HG02588 (cell line): ENCODE results near the gene RGS19.

Experiments
- ATAC-seq: cut with Tn5 transposase; IDR thresholded peaks from one replicate; pipeline ENCODE4 v1.9.1; 2021; ENCODE audit warnings: mild to moderate bottlenecking, moderate library complexity; ENCODE audit not compliant: unreplicated experiment

RGS19 gene

DNA sequence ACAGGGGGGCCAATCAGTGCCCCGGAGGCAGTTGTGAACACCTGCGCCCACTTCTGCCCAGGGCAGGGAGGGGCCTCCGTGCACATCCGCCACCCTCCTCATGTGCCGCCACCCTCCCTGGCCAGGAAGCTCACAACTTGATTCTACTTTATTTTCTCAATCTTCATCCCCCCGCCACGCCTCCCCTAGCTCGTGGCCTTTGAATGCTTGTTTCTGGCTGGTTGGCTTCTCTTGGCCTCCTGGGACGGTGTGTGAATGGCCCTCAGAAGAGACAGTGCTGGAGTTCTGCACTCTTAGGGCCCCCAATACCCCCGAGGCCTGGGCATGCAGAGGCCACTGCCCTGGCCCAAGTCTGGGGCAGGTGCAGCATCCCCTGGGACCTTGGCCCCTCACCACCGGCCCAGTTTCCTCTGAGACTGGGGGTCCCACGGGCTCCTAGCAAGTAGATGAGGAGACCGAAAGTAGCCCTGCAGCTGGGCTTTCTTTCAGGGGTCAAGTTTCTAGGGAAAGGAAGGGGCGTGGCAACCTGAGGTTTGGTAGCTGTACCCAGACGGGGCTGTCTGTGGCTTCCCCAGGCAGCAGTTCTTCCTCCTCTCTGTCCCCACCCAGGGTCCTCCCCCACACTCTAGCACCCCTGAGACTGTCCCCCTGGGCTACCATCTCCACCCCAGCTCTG, 1.3 kb downstream of the RGS19 start:
- no peak for ATAC-seq

DNA sequence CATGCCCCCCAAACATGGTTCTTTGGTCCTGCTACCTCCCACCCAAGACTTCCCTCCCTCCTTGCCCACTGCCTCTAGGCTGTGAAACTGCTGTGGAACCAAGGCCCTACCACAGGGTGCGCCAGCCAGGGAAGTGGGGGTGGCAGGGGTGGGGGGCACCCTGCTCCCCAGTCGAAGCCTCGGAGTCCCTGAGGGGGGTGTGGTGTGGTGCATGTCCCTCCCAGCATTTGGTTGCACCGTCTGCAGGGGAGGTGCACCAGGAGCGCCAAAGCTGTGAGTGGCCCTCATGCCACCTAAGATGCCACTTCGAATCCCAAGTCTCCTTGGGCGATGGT, 1.8 kb downstream of the RGS19 start:
- no peak for ATAC-seq

DNA sequence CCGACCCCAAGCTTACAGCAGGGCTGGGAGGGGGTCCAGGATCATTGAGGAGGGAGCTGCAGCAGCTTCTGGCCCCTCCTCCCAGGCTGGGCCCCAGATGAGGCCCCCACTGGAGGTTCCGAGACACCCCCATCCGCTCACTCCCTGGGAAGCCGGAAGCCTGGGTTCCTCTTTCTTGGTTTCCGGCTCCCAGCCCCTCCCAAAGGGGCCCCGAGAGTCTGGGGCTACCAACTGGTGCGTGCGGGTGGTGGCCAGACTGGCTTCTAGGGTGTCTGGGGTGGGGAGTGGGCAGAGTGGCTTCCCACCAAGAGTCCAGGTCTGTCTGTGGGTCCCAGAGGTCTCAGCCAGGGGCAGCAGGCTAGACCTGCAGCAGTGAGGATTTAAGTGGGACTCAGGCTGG, 2.2 kb downstream of the RGS19 start:
- ATAC-seq = no peak

- ATAC-seq = no peak
Observed at GRCh38 chr20:64076061-64076997, 3.0 kb downstream of the RGS19 start.

GRCh38 chr20:64075556-64075955, 3.8 kb downstream of the RGS19 start:
- no peak for ATAC-seq

DNA sequence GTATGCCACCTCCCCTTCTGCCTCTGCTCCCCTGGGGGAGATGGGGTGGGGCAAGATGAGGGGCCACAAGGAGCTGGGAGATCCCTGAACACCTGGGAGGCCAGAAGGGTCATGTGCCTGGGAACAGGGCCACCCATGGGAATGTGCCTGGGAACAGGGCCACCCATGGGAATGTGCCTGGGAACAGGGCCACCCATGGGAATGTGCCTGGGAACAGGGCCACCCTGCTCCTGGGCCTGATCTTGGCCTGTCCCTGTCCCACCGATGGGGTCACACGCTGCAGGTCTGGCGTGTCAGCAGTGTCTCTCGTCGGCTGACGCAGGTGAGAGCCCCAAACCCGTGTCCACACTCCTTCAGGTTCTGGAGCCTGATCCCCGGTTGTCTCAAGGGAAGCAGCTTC, 4.4 kb downstream of the RGS19 start:
- no peak for ATAC-seq

- ATAC-seq = no peak
Observed at GRCh38 chr20:64074184-64074789, 5.0 kb downstream of the RGS19 start.

DNA sequence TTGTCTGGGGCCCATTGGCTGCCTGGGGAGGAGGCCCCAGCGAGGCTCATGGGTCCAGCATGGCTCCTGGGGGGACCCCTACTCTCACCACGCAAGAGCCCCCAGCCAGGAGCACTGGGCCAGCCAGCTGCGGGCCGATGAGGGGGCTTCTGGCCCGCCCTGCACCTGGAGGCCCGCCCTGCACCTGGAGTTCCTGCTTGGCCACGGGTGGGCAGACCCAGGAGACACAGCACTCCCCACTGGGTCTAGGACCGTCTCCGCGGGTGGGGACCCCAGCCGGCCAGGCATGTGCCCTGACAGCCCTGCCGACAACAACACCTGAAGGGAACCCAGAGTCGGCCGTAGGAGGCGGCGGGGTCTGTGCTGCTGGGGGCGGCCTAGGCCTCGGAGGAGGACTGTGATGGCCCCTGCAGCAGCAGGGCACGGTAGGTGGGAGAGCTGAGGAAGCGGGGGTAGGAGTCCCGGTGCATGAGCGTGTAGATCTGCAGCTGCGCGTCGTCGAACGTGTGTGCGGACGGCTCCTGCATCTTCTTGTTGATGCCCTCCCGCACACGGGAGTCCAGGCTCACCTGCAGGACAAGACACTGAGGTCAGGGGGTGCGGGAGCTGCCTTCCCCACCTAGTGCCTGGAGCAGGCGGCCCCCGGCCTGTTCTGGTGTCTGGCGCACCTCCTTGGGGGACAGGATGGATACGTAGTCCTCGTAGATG, 5.7 kb downstream of the RGS19 start:
- ATAC-seq = no peak

DNA sequence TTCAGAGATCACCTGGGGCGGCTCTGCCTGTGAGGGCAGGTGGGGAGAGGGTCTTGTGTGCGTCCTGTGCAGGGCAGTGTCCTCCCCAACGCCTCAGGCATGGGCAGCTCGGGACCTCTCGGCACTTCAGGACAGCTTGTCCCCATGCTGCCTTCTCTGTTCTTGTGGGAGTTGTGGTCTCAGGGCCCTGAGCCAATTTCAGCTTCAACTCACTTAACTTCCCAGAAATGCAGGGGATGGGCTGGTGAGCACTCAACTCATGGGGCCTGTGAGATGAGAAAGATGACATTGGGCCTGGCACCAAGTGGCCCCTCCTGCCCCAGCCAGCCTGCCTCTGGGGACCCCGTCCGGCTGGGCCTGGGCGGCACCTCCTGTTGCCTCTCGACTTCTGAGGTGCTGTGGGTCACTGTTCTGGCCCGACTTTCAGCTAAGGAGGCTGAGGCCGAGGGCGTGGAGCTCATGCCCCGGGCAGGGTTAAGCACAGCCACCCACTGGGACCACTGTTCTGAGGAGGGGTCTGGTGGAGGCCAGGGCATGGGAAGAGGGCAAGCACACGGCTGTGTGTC, 6.7 kb downstream of the RGS19 start:
- no peak for ATAC-seq

GRCh38 chr20:64071341-64072332, 7.7 kb downstream of the RGS19 start:
- no peak for ATAC-seq

DNA sequence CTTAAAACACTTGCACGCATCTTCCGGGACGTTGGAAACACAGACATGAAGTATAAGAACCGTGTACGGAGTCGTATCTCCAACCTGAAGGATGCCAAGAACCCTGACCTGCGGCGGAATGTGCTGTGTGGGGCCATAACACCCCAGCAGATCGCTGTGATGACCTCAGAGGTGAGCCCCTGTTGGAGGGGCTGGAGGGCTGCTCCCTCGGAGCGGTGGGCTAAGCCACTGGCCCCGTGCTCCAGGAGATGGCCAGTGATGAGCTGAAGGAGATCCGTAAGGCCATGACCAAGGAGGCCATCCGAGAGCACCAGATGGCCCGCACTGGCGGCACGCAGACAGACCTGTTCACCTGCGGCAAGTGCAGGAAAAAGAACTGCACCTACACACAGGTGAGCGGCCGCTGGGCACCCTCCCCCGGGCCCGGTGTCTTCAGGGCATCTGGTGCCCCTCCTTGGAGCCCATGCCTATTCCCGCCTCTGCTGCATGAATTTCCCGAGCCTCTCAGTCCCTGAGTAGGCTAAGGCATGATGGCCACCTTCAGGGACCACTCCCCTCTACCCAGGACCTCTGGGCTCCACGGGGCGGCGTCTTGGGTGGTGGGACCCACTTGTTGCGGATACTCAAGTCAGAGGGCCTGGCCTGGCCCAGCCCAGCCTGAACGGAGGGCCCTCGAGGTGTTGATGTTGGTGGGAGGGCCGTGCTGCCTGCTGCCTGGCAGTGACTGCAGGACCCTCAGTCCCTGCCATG, 8.9 kb downstream of the RGS19 start:
- ATAC-seq = no peak

GRCh38 chr20:64069614-64070243, 9.6 kb downstream of the RGS19 start:
- ATAC-seq = no peak

- ATAC-seq = no peak
Observed at GRCh38 chr20:64069209-64069613, 10.1 kb downstream of the RGS19 start.

- ATAC-seq = no peak
Observed at GRCh38 chr20:64068386-64069208, 10.7 kb downstream of the RGS19 start.

DNA sequence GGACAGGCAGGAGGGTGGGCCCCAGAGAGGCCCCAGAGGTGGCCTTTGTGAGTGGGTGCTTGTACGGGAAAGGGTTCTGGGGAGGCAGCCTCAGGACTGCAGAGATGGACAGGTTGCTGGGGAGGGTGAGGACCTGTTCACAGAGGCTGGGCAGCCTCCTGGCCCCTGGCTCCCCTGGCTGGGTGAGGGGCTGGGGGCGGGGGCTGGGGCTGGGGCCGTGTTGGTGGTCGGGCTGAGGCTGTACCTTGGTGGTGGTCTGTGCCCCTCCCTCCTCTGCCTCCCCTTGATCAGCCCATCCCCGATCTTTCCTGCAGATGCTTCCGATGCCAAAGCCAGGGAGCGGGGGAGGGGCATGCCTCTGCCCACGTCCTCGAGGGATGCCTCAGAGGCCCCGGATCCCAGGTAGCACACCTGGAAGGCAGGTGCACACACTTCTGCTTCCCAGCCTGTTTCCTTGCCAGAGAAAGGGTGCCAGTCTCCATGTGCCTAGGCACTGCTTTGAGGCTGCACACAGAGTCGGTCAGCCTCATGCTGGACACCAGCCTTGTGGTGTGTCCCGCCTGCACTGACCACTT, 11.5 kb downstream of the RGS19 start:
- no peak for ATAC-seq

DNA sequence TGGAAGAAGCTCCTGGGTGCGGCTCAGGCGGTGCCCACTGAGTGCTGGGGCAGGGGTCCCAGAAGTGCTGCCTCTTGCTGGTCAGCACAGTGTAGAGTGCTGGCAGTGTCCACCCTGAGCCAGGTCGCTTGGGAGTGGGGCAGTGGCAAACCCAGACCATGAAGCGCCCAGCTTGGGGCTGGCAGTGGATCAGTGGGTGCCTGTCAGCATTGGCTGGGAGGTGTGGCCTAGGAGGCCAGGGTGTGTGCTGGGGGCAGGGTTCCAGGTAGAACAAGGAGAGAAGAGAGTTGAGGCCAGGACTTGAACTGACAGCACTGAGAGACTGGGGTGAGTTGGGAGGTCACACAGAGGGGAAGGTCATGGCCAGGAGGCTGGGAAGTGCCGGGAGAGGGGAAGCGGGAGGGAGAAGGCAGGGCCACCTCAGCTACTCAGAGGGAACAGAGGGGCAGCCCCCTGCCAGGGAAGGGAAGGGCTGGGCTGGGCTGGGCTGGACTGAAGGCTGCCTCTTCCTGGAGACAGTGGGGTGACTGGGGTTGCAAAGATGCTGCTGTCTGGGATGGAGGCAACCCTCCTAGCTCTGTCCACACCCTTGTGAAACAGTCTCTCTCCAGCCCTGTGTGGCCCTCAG, 12.2 kb downstream of the RGS19 start:
- ATAC-seq = no peak

GRCh38 chr20:64065974-64066343, 13.4 kb downstream of the RGS19 start:
- ATAC-seq = no peak
